Mononuclear cell (primary cell): Measurements from ENCODE around the gene SOAT2. TPM values are rescaled to one million over a fixed set of nuclear protein-coding genes. Genes with fewer than 3 reads are reported as not detected.
"Not testable (repeated sequence)": the region's sequence is repeated elsewhere in the genome, so short reads cannot be mapped to it uniquely, and the experiment has no call there.

Experiments
- H3K27me3 ChIP-seq: 2 replicates; pipeline ENCODE4 v1.6.0; 2011; ENCODE audit warnings: low read length, control low read depth; ENCODE audit not compliant: insufficient read depth
- H3K4me1 ChIP-seq: 2 replicates; pipeline ENCODE4 v1.5.1; 2011; ENCODE audit warnings: mild to moderate bottlenecking, low read length, control low read depth; ENCODE audit not compliant: insufficient read depth
- H3K4me3 ChIP-seq: 2 replicates; pipeline ENCODE4 v1.5.1; 2011; ENCODE audit warnings: mild to moderate bottlenecking, low read length, moderate library complexity
- H3K9me3 ChIP-seq: 2 replicates; pipeline ENCODE4 v1.5.1; 2011; ENCODE audit warnings: low read depth, mild to moderate bottlenecking, control low read depth, low read length
- total RNA-seq: library from RNA; depleted of rRNA; stranded (reverse); fragments of >200 nt; gene quantifications from one replicate; pipeline ENCODE4 v1.2.3, GENCODE V29; 2012

Gene SOAT2
- total RNA-seq, 1 donor = 0.21 TPM

- H3K9me3 ChIP-seq = no peaks in the 10 kb centered on the region
Observed at GRCh38 chr12:53101931-53102781, 1.1 kb upstream of the SOAT2 start.

DNA sequence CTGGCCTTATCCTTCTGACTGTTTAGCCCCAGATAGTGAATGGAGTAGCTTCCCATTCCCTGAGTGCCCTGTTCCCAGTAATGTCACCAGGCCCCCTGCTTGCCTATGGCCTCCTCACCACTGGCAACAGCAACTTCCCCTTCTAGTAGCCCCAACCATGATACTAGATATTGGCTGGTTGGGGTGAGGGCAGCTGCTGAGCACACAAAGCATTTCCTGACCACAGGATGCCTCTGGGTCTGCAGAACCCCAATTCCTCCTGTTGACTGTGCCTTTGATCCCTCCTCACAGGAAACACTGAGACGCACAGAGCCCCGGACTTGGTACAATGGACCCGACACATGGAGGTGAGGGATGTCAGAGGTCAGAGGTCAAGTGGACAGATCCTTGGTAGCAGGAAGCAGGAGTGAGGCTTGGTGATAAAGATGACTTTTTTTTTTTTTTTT is 597 bp downstream of the SOAT2 start:
- no peak overlapping the region for H3K4me3 ChIP-seq
- H3K27me3 ChIP-seq = no peaks in the 10 kb centered on the region
- H3K9me3 ChIP-seq = no peaks in the 10 kb centered on the region
- H3K4me1 ChIP-seq = peaks cover 32% of the 10 kb centered on the region

More at GRCh38 chr12:53101931-53102781, 1.1 kb upstream of the SOAT2 start:
- Histone ChIP-seq H3K4me1 (peaks cover 49% of the 10 kb centered on the region), H3K27me3 (peaks cover 5% of the 10 kb centered on the region), H3K4me3 (no peak overlapping the region)

GRCh38 chr12:53105256-53105655 is 2.0 kb downstream of the SOAT2 start:
- H3K9me3 ChIP-seq = no peaks in the 10 kb centered on the region
- H3K4me1 ChIP-seq = peaks cover 26% of the 10 kb centered on the region
- H3K4me3 ChIP-seq = no peak overlapping the region
- H3K27me3 ChIP-seq = no peaks in the 10 kb centered on the region

DNA sequence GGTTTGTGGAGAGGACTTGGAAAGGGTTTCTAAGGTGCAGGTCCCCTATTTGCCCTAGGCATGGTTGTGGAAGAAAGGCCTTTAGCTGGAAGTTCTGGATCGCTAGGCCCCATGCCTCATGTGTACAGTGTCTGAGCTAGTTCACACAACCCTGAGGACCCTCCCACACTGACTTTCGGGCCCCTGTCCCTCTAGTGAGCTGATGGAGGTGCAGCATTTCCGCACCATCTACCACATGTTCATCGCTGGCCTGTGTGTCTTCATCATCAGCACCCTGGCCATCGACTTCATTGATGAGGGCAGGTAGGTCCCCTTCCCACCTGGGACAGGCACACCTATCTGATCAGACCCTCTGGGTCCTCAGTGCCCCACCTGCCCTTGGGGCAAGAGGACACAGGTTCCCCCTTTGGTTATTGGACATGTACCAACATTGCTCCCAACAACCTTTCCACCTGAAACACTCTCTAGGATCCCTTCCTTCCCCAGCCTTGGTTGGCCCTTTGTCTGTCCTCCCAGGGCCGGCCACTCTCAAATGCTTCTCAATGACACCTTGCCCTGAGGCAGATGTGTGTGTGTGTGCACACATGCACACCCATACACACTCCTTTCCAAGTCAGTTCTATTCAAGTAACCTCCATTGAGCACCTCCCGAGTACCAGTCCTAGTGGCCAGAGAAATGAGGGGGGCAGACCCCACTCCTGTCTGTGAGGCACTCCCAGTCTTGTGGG is 2.6 kb downstream of the SOAT2 start:
- Histone ChIP-seq H3K27me3 (no peaks in the 10 kb centered on the region), H3K4me1 (peaks cover 26% of the 10 kb centered on the region), H3K4me3 (no peak overlapping the region), H3K9me3 (no peaks in the 10 kb centered on the region)

DNA sequence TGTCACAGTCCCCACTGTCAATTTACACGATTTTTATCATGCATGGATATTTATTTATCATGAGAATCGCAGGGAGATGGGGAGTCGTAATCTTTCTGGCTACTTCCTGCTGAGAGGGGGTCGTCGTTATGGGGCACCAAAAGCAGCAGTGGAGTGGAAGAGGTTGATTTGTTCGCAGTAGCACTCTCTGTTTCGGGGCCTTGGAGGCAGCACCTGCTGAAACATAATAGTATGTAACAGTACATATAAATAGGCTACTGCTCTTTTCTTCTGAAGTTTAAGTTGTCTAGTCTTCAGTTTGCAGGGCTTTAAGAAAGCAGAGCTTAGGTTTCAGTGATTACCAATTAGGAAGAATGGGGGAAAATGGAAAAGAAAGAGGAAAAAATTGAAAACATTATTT is 3.8 kb downstream of the SOAT2 start:
- H3K27me3 ChIP-seq = no peaks in the 10 kb centered on the region

GRCh38 chr12:53112431-53112830 is 9.1 kb downstream of the SOAT2 start:
- not testable (repeated sequence) for H3K27me3 ChIP-seq, H3K4me3 ChIP-seq, H3K9me3 ChIP-seq, H3K4me1 ChIP-seq

More for the DNA sequence above, 3.8 kb downstream of the SOAT2 start:
- Histone ChIP-seq H3K9me3 (no peaks in the 10 kb centered on the region), H3K4me1 (peaks cover 23% of the 10 kb centered on the region), H3K4me3 (no peak overlapping the region)

DNA sequence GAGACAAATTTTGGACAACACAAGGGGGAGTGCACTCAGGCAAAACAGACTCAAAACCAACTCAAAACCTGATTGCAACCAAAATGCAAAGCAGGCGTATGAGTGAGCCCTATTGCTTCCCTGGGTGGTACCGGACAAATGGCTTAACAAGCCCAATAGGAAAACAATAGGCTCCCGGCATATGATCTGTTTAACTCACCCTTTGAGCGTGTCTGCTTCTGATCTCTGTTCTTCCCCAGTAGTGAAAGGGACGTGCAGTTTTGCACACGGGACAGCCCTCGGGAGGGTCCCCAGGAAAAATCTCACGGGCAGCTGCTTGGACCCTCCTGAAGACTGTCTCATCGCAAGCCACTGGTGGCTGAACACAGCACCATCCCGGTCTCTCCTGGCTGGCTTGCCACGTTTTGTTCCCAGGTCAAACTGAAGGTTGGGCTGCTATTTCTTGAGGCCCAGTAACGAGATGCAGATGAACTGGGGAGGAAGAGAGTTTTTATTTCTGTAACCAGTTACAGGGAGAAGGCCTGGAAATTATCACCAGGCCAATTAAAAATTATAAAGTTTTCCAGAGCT is 9.9 kb downstream of the SOAT2 start:
- Histone ChIP-seq H3K4me1 (no peaks in the 10 kb centered on the region), H3K4me3 (no peak overlapping the region), H3K9me3 (no peaks in the 10 kb centered on the region), H3K27me3 (no peaks in the 10 kb centered on the region)

DNA sequence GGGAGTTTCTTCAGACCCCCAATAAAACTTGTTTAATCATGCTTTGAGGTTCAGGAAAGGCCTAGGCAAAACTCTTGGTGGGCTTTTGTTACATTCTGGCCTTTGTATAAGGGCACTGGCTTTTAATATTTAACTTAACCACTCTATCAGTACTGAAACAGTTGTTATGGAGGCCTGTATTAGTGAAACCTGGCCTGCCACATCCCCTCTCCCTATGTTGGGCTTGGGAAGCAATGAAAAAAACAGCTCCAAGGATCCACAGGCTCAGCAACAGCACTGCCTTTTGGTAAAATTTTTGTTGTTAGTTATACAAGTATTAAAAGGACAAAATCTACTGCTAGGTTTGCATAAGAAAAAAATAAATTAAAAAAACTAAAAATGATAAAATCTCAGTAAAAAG is 10.7 kb downstream of the SOAT2 start:
- Histone ChIP-seq H3K4me3 (no peak overlapping the region), H3K9me3 (no peaks in the 10 kb centered on the region), H3K27me3 (no peaks in the 10 kb centered on the region), H3K4me1 (no peaks in the 10 kb centered on the region)

GRCh38 chr12:53115112-53115890 is 12.0 kb downstream of the SOAT2 start:
- no peaks in the 10 kb centered on the region for H3K27me3 ChIP-seq
- H3K9me3 ChIP-seq = no peaks in the 10 kb centered on the region
- H3K4me3 ChIP-seq = no peak overlapping the region
- H3K4me1 ChIP-seq = no peaks in the 10 kb centered on the region

DNA sequence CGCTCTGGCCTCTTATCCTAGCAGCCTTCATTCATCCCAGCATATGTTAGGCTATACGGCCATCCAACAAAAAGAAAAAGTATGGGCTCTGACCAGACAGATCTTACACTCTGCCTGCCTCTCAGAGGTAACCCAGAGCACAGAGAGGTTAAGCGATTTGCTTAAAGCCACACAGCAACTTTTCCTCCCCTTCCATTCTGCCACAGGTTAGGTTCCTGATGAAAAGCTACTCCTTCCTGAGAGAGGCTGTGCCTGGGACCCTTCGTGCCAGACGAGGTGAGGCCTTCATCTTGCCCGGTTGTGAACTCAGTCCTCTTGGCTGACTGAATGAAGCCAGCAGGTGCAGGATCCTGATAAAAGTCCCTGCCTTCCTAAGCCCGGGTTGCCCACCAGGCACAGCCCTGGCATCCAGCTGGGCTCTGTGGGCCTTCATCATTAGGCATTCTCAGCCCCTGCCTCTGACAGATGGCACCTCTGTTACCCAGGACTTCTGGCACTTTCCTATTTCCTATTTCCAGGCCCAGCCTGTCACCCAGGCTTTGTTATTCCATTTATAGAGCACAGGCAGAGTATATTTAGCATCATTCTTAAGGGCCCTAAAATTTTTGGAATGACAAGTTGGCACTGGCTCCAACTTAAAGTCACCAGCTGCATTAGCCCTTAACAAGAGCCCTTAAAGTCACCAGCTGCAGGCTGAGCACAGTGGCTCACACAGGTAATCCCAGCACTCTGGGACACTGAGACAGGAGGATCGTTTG is 12.8 kb downstream of the SOAT2 start:
- Histone ChIP-seq H3K4me3 (no peak overlapping the region), H3K27me3 (no peaks in the 10 kb centered on the region), H3K4me1 (no peaks in the 10 kb centered on the region), H3K9me3 (no peaks in the 10 kb centered on the region)

DNA sequence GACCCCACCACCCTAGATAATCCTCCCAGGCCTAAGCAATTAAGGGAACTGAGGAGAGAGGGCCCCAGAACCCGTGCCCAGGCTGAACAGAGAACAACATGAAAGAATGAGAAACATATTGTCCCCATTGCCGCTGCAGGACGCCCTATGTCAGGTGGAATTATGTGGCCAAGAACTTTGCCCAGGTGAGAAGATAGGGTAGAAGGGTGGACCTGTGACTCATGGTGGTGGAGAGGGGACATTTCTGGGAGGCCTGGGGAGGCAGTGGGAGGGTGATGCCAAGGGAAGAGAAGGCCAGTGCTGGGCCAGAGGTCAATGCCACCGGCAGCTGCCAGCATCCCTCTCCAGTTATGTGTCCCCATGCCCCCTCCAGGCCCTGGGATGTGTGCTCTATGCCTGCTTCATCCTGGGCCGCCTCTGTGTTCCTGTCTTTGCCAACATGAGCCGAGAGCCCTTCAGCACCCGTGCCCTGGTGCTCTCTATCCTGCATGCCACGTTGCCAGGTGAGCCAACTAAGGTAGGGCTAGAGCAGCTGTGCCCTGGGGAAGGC is 15.5 kb downstream of the SOAT2 start:
- Histone ChIP-seq H3K4me3 (no peak overlapping the region), H3K9me3 (no peaks in the 10 kb centered on the region), H3K27me3 (no peaks in the 10 kb centered on the region), H3K4me1 (no peaks in the 10 kb centered on the region)

DNA sequence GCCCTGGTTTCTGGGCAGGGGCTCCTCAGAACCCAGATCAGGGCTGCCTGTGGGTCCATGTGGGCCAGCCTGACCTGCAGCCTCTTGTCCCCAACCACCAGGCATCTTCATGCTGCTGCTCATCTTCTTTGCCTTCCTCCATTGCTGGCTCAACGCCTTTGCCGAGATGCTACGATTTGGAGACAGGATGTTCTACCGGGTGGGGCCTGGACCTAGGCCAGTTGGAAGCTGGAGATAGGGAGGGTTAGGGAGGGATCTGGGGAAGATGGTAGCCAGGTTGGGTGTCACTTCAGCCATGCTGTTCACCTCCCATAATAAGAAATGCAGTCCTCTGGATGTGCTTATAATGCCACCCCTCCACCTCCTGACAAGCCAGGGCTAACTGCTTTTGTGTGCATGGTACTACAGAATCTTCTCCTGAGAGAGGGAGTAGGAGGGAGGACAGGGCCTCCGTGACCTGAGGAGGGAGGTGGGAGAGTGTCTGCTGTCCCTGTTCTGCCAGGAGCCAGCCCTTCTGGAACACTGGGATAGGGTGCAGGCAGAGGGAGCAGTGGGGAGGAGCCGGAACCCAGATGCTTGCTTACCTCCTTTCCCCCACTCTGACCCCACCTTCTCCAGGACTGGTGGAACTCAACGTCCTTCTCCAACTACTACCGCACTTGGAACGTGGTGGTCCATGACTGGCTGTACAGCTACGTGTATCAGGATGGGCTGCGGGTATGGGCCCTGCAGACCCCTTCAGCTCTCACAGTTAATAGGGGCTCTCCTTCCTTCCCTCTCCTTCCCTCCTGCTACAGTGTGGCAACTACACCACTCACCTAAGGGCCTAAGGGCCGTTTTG is 17.6 kb downstream of the SOAT2 start:
- no peaks in the 10 kb centered on the region for H3K27me3 ChIP-seq
- H3K4me1 ChIP-seq = no peaks in the 10 kb centered on the region
- H3K4me3 ChIP-seq = no peak overlapping the region
- H3K9me3 ChIP-seq = no peaks in the 10 kb centered on the region

DNA sequence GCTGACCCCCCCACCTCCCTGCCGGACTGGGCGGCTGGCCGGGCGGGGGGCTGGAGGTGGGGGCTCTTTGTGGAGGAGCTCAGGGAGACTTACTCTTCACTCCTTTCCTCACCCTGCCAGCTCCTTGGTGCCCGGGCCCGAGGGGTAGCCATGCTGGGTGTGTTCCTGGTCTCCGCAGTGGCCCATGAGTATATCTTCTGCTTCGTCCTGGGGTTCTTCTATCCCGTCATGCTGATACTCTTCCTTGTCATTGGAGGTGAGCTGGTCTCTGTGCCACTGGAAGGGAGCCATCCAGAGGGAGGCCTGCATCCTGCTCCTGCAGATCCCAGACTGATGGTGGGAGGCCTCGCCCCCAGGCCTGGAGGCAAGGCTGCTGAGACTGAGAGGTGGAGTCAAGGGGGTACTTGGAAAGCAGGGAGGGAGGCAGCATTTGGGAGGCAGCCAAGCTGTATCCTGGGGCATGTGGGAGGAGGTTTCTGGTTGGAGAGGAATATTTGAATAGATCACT is 19.7 kb downstream of the SOAT2 start:
- Histone ChIP-seq H3K4me1 (peaks cover 4% of the 10 kb centered on the region), H3K27me3 (no peaks in the 10 kb centered on the region), H3K4me3 (no peak overlapping the region), H3K9me3 (no peaks in the 10 kb centered on the region)
